Glutamatergic neuron (in vitro differentiated cells): Measurements from ENCODE around the gene GAS5. TPM values are rescaled to one million over a fixed set of nuclear protein-coding genes. Genes with fewer than 3 reads are reported as not detected.

Experiments
- DNase-seq: peaks from one replicate; pipeline ENCODE4 v3.0.0; 2022
- H3K27ac Mint-ChIP-seq: one replicate; pipeline ENCODE4 v1.8.0; 2020; ENCODE audit warnings: mild to moderate bottlenecking, mixed read lengths, inconsistent platforms; ENCODE audit not compliant: unreplicated experiment
- H3K27me3 Mint-ChIP-seq: one replicate; pipeline ENCODE4 v1.8.0; 2020; ENCODE audit warnings: mild to moderate bottlenecking, moderate library complexity, mixed read lengths, inconsistent platforms; ENCODE audit not compliant: unreplicated experiment
- H3K36me3 Mint-ChIP-seq: one replicate; pipeline ENCODE4 v1.8.0; 2020; ENCODE audit warnings: mild to moderate bottlenecking, mixed read lengths, inconsistent platforms; ENCODE audit not compliant: unreplicated experiment
- H3K4me1 Mint-ChIP-seq: one replicate; pipeline ENCODE4 v1.8.0; 2020; ENCODE audit warnings: mild to moderate bottlenecking, low read depth, mixed read lengths, inconsistent platforms; ENCODE audit not compliant: unreplicated experiment
- H3K4me3 Mint-ChIP-seq: one replicate; pipeline ENCODE4 v1.8.0; 2020; ENCODE audit warnings: mild to moderate bottlenecking, mixed read lengths, inconsistent platforms; ENCODE audit not compliant: unreplicated experiment
- H3K9me3 Mint-ChIP-seq: one replicate; pipeline ENCODE4 v1.8.0; 2020; ENCODE audit warnings: mild to moderate bottlenecking, moderate library complexity, mixed read lengths, inconsistent platforms; ENCODE audit not compliant: unreplicated experiment
- total RNA-seq: library from RNA; stranded (reverse); fragmentation: NEBNext Ultra II Directional; extraction: Animal tissue kit (Norgen Biotek cat#: 25700); gene quantifications from one replicate; pipeline ENCODE4 v1.2.1, GENCODE V29; 2021; ENCODE audit not compliant: unreplicated experiment
- TF ChIP-seq, protein P1 (sequence below): fragments of 200-600 bp; sonication (generic); IDR thresholded peaks from one replicate; pipeline ENCODE4 v1.5.0; 2021; ENCODE audit not compliant: partially characterized antibody, unreplicated experiment

GAS5 gene
- total RNA-seq, 1 donor from 2014 or later: 281 TPM

DNA sequence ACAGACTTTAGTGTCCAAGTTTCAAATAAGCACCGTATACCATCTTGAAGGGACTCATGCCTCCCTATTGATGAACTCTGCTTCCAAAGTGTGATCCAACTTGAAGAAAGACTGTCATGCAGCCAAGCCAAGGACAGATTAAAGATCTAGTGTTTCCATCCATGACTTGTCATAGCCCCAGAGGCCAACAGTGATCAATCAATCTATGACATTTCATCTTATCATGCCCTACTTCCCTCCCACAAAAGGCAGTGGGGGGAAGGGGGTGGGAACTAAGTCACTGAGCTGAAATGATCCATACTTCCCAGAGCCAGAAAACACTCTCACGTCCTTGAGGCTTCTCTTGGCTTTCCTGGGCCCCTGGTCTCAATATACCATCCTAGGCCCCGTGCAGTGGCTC is 45.3 kb upstream of the GAS5 start:
- H3K36me3 Mint-ChIP-seq: no peaks in the 10 kb centered on the region

DNA sequence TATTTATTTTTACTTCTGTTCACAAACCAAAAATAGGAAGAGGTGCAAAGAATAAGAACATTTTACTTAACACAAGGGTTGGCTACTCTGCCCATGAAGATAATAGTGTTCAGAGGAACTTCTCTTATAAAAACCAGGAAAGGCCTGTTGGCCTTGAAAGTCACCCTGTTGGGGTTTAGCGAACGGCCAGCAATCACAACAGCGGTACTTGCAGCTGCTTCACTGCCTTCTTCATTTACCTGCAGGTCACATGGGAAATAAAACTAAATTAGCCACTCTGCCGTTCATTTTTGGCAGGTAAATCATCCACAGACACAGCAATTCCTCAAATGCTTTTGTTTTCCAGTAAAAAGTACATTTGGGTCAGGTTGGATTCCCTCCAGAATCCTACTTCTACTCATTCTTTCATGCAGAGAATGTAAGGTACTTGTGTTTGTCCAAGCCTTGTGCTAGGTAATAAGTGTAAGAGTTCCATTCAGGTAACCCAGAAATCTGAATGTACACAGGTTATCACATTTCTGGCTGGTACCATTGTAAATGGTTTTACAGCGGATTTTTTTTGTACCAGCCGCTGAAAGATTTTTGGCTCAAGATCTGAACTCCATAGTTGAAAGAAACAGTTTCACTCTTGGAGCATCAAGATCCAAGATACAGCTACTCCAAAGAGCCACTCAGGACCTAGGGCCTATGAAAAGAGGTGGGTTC is 36.2 kb upstream of the GAS5 start:
- no peak for DNase-seq
- Mint-ChIP-seq H3K27ac (no peak overlapping the region), H3K4me3 (no peak overlapping the region), H3K36me3 (no peaks in the 10 kb centered on the region), H3K27me3 (no peaks in the 10 kb centered on the region), H3K4me1 (no peaks in the 10 kb centered on the region), H3K9me3 (no peaks in the 10 kb centered on the region)
- TF ChIP-seq, protein P1, sequence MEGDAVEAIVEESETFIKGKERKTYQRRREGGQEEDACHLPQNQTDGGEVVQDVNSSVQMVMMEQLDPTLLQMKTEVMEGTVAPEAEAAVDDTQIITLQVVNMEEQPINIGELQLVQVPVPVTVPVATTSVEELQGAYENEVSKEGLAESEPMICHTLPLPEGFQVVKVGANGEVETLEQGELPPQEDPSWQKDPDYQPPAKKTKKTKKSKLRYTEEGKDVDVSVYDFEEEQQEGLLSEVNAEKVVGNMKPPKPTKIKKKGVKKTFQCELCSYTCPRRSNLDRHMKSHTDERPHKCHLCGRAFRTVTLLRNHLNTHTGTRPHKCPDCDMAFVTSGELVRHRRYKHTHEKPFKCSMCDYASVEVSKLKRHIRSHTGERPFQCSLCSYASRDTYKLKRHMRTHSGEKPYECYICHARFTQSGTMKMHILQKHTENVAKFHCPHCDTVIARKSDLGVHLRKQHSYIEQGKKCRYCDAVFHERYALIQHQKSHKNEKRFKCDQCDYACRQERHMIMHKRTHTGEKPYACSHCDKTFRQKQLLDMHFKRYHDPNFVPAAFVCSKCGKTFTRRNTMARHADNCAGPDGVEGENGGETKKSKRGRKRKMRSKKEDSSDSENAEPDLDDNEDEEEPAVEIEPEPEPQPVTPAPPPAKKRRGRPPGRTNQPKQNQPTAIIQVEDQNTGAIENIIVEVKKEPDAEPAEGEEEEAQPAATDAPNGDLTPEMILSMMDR: no peak

More for the DNA sequence above, 45.3 kb upstream of the GAS5 start:
- Mint-ChIP-seq H3K27me3 (peaks cover 2% of the 10 kb centered on the region), H3K4me1 (no peaks in the 10 kb centered on the region), H3K27ac (no peak overlapping the region), H3K4me3 (no peak overlapping the region), H3K9me3 (no peaks in the 10 kb centered on the region)
- TF ChIP-seq, protein P1: no peak
- DNase-seq: no peak

DNA sequence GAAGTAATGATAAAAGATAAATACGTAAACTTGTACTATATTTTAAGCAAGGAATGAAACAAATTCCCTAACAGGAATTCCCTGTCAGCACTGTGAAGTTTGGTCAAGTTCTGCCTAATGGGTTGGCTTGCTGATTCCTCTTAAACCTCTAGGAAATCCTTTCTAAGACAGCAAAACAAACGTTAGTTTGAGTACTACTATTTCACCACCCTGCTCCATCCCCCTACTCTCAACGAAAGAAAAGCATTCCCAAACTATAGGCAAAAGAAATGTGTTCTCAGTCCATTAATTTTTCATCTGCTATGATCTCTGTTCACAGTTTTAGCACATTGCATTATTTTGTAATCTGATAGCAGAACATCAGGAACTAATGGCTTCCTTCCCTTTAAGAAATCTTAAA is 33.2 kb upstream of the GAS5 start:
- no peak overlapping the region for H3K27ac Mint-ChIP-seq
- no peaks in the 10 kb centered on the region for H3K27me3 Mint-ChIP-seq
- DNase-seq: no peak
- H3K9me3 Mint-ChIP-seq: no peaks in the 10 kb centered on the region
- no peak overlapping the region for H3K4me3 Mint-ChIP-seq
- H3K4me1 Mint-ChIP-seq: no peaks in the 10 kb centered on the region
- TF ChIP-seq, protein P1: no peak
- H3K36me3 Mint-ChIP-seq: no peaks in the 10 kb centered on the region

DNA sequence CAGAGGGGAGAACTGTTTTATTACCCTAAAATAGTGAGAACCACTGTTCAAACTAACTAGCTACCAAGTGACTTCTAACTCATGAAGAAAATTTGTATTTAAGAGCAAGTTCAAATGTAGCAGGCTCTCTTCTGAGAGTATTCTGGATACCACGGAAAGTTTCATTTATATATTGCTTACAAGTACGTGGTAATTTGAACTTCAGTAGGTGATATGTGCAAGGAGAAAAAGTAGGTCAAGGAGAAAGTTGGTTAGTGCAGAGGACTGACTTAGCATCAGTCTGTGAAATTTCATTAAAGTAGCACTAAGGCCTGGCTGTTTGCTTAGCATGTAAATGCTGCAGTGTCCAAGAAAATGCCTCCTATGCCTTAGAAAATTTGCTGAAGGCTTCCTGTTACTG is 32.6 kb upstream of the GAS5 start:
- H3K27ac Mint-ChIP-seq: no peak overlapping the region
- H3K4me1 Mint-ChIP-seq: no peaks in the 10 kb centered on the region

DNA sequence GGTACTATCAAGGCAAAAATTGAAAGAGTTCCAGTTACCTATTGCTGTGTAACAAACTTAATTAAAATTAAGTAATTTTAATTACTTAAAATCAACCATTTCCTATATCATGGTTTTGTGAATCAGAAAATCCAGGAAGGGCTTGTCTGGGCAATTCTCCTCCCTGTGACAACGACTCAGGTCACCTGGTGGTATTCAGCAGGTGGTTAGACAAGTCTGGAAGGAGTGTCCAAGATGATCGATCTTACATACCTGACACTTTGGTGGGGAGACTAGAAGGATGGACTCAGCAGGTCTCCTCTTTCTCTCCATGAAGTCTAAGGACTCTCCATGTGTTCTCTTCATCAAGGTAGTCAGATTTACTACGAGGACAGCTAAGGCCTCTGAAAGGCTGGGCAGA is 26.4 kb upstream of the GAS5 start:
- Mint-ChIP-seq H3K27me3 (no peaks in the 10 kb centered on the region), H3K27ac (no peak overlapping the region), H3K9me3 (no peaks in the 10 kb centered on the region), H3K36me3 (no peaks in the 10 kb centered on the region), H3K4me1 (no peaks in the 10 kb centered on the region), H3K4me3 (no peak overlapping the region)
- TF ChIP-seq, protein P1: no peak
- no peak for DNase-seq

More for the DNA sequence above, 32.6 kb upstream of the GAS5 start:
- DNase-seq: no peak
- Mint-ChIP-seq H3K4me3 (no peak overlapping the region), H3K36me3 (no peaks in the 10 kb centered on the region), H3K27me3 (no peaks in the 10 kb centered on the region), H3K9me3 (no peaks in the 10 kb centered on the region)
- TF ChIP-seq, protein P1: no peak
